Fibroblast of skin of scalp (primary cell): ENCODE measurements around the gene BBS1.
A peak's percentile ranks its signal among the peaks of the same experiment; 100 is the strongest.
"Not testable (repeated sequence)": the region's sequence is repeated elsewhere in the genome, so short reads cannot be mapped to it uniquely, and the experiment has no call there.

Experiments used
- DNase-seq: peaks from one replicate; pipeline ENCODE4 v3.0.0-alpha.2; 2013

The BBS1 gene

GRCh38 chr11:66529069-66529468, 18.6 kb downstream of the BBS1 start:
- no peak for DNase-seq

GRCh38 chr11:66529655-66530054, 19.2 kb downstream of the BBS1 start:
- DNase-seq = no peak

GRCh38 chr11:66530927-66531709, 20.7 kb downstream of the BBS1 start:
- no peak for DNase-seq

GRCh38 chr11:66531841-66532240, 21.4 kb downstream of the BBS1 start:
- DNase-seq = no peak

- DNase-seq = no peak
These were observed 22.3 kb downstream of the BBS1 start for GRCh38 chr11:66532784-66533183.

- DNase-seq = no peak
These were observed 28.9 kb downstream of the BBS1 start for GRCh38 chr11:66539170-66539869.

- no peak for DNase-seq
These were observed 29.4 kb downstream of the BBS1 start for GRCh38 chr11:66539870-66540213.

GRCh38 chr11:66540598-66540997, 30.2 kb downstream of the BBS1 start:
- not testable (repeated sequence) for DNase-seq

GRCh38 chr11:66541892-66542291, 31.5 kb downstream of the BBS1 start:
- DNase-seq = no peak

- DNase-seq = no peak
These were observed 31.9 kb downstream of the BBS1 start for GRCh38 chr11:66542362-66542761.

- peak; percentile 35 for DNase-seq
These were observed 33.0 kb downstream of the BBS1 start for GRCh38 chr11:66543263-66544107.

GRCh38 chr11:66544952-66545351, 34.5 kb downstream of the BBS1 start:
- not testable (repeated sequence) for DNase-seq

GRCh38 chr11:66545701-66546367, 35.4 kb downstream of the BBS1 start, which contains the start of gene ZDHHC24:
Gene ZDHHC24, minus strand, starts transcription at chr11:66546048. Its CDS starts 45 bp downstream, at chr11:66546003.
- peak; percentile 98 for DNase-seq

- DNase-seq = peak; percentile 45
These were observed 36.0 kb downstream of the BBS1 start, which contains the start of gene ACTN3 for GRCh38 chr11:66546368-66546965. Gene ACTN3, plus strand, starts transcription at chr11:66546903. Its CDS starts 35 bp downstream, at chr11:66546938.

GRCh38 chr11:66546966-66547661, 36.7 kb downstream of the BBS1 start:
- DNase-seq = no peak

GRCh38 chr11:66547662-66548009, 37.2 kb downstream of the BBS1 start:
- DNase-seq = no peak

- no peak for DNase-seq
These were observed 37.6 kb downstream of the BBS1 start for GRCh38 chr11:66548041-66548440.

- no peak for DNase-seq
These were observed 38.6 kb downstream of the BBS1 start for GRCh38 chr11:66548774-66549630.

- no peak for DNase-seq
These were observed 39.3 kb downstream of the BBS1 start for GRCh38 chr11:66549696-66550095.

GRCh38 chr11:66550887-66551286, 40.5 kb downstream of the BBS1 start:
- no peak for DNase-seq
